HG02840 (cell line): ENCODE data around the gene DAO.
A peak's percentile ranks its signal among the peaks of the same experiment; 100 is the strongest.
"Not testable (repeated sequence)": the region's sequence is repeated elsewhere in the genome, so short reads cannot be mapped to it uniquely, and the experiment has no call there.

Experiments used
- ATAC-seq: cut with Tn5 transposase; IDR thresholded peaks from one replicate; pipeline ENCODE4 v1.9.1; 2021; ENCODE audit warnings: mild to moderate bottlenecking, moderate library complexity, moderate number of reproducible peaks; ENCODE audit not compliant: unreplicated experiment, low FRiP score

The DAO gene

GRCh38 chr12:108879615-108880254, at the start of gene DAO:
DAO (plus strand) TSS chr12:108880092; CDS start chr12:108885007, 4,915 bp downstream.
- no peak for ATAC-seq

- peak; percentile 58 for ATAC-seq
Observed at GRCh38 chr12:108831309-108831991, 48.4 kb upstream of the DAO start.

- no peak for ATAC-seq
Observed at GRCh38 chr12:108832208-108832607, 47.7 kb upstream of the DAO start.

- no peak for ATAC-seq
Observed at GRCh38 chr12:108832730-108833354, 47.0 kb upstream of the DAO start.

GRCh38 chr12:108833355-108833733, 46.5 kb upstream of the DAO start:
- no peak for ATAC-seq

- ATAC-seq = no peak
Observed at GRCh38 chr12:108833757-108834472, 46.0 kb upstream of the DAO start.

- no peak for ATAC-seq
Observed at GRCh38 chr12:108835860-108836634, 43.8 kb upstream of the DAO start.

- no peak for ATAC-seq
Observed at GRCh38 chr12:108837239-108837638, 42.7 kb upstream of the DAO start.

GRCh38 chr12:108837680-108838079, 42.2 kb upstream of the DAO start:
- no peak for ATAC-seq

- peak; percentile 88 for ATAC-seq
Observed at GRCh38 chr12:108838194-108839017, 41.5 kb upstream of the DAO start.

GRCh38 chr12:108839018-108839889, 40.6 kb upstream of the DAO start:
- no peak for ATAC-seq

- ATAC-seq = no peak
Observed at GRCh38 chr12:108839890-108840230, 40.0 kb upstream of the DAO start.

- no peak for ATAC-seq
Observed at GRCh38 chr12:108840605-108841332, 39.1 kb upstream of the DAO start.

- ATAC-seq = not testable (repeated sequence)
Observed at GRCh38 chr12:108841825-108842224, 38.1 kb upstream of the DAO start.

GRCh38 chr12:108842361-108842760, 37.5 kb upstream of the DAO start:
- ATAC-seq = no peak

GRCh38 chr12:108843187-108843586, 36.7 kb upstream of the DAO start:
- no peak for ATAC-seq

GRCh38 chr12:108845696-108846095, 34.2 kb upstream of the DAO start:
- no peak for ATAC-seq

- ATAC-seq = no peak
Observed at GRCh38 chr12:108846290-108846701, 33.6 kb upstream of the DAO start.
